M059J (cell line): ENCODE results near the gene CDH4. TPM values are rescaled to one million over a fixed set of nuclear protein-coding genes. Genes with fewer than 3 reads are reported as not detected.

Source experiments
- DNase-seq: peaks from one replicate; pipeline ENCODE4 v3.0.0-alpha.2; 2012; ENCODE audit warnings: low read depth
- total RNA-seq: library from RNA; depleted of rRNA; stranded (reverse); fragments of >200 nt; shearing (Covaris generic); gene quantifications from 2 replicates; pipeline ENCODE4 v1.2.3, GENCODE V29; 2014

The CDH4 gene
- total RNA-seq, 1 experiment from 2014 or later = 7.8 TPM

GRCh38 chr20:61895016-61895415 lies 643.0 kb downstream of the CDH4 start:
- peak; percentile 72 for DNase-seq

DNA sequence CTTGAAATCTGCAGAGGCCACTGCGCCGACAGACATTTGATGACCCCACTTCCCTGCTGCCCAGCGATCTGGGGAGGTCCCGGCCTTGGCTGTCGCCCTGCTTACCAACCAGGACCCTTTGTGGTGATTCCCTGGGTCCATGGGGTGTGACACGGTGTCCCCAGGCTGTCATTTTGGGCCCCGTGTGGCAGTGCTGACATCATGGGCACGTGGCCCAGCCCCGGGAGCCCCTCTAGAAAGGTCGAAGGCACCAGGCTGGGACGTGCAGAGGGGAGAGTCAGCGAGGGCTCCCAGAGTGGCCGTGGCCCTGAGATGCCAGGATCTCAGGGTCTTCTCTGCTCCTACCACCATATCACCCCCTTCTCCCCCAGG lies 643.6 kb downstream of the CDH4 start:
- DNase-seq = no peak

DNA sequence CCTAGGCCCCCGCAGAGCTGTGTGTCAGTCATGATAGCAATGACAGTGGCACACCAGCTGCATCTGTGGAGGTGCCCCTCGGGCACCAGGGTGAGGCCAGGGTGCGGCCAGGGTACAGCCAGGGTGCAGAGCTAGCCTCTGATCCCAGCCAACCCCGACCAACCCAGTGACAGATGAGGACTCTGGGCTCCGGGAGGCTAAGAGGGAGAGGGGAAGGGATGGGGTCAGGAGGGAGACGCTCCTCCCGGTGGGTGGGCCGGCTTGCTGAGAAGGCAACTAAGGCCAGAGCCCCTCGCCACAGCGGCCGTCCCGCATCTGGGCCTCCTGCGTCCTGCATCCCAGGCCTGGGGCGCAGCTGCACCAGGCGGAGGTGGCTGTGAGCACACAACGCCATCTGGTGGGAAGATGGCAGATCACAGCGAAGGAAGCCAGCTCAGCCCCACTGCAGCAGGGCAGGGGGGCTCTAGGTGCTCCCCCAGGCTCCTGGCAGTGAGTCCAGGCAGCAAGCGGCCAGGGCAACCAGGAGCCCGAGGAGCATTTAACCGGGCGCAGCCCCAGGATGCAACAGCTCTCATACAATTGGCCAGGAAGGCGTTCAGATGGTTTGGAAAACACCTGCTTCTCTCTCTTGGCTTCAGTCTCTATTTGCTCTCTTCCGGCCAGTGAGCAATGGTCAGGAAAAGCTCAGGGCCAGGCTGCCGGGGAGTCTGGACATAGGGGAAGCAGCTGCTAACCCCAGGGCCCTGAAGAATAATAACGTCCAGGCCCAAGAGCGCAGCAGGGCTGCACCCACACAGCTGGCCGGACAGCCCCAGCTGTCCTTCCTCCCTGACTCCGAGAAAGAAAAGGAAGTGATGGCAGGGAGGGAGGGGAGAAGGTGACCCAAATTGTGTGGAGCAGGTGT lies 644.2 kb downstream of the CDH4 start:
- DNase-seq = peak; percentile 43

GRCh38 chr20:61897401-61898295 lies 645.6 kb downstream of the CDH4 start:
- DNase-seq = no peak

DNA sequence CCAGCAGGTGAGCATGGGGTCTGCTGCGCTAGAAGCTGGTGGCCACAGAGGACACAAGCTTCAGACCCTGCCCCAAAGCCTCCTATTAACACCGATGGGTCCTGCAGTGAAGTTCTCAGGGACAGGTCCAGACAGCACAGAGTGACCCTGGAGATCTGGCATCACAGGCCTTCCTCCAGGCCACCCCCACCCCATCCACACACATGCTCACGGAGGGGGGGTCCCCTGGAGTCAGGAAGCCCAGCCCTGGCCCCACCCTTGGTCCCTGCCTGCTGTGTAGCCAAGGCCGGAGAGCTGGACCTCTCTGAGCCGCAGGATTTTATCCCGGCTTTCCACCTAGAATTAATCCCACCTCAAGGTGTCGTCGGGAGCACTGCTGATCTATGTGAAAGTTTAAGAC lies 646.3 kb downstream of the CDH4 start:
- no peak for DNase-seq

GRCh38 chr20:61900011-61900944 lies 648.2 kb downstream of the CDH4 start:
- peak; percentile 18 for DNase-seq

DNA sequence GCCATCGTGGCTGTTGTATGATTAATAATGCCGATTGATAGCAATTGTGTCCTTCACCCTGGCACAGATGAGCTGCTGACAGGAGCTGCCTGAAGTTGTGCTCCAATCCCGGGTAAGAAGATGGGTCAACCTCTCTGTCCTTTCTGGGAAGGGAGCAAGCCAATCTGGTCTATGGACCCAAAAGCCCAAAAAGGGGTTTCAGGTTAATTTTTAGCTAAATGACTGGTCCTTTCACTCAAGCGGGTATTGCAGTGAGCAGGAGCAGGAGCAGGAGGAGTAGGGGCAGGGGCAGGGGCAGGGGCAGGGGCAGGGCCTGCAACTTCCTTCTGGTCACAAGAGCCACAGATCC lies 648.9 kb downstream of the CDH4 start:
- DNase-seq = no peak

GRCh38 chr20:61901392-61902220 lies 649.5 kb downstream of the CDH4 start:
- peak; percentile 57 for DNase-seq

- no peak for DNase-seq
Measured at GRCh38 chr20:61902221-61902869, 650.3 kb downstream of the CDH4 start.

DNA sequence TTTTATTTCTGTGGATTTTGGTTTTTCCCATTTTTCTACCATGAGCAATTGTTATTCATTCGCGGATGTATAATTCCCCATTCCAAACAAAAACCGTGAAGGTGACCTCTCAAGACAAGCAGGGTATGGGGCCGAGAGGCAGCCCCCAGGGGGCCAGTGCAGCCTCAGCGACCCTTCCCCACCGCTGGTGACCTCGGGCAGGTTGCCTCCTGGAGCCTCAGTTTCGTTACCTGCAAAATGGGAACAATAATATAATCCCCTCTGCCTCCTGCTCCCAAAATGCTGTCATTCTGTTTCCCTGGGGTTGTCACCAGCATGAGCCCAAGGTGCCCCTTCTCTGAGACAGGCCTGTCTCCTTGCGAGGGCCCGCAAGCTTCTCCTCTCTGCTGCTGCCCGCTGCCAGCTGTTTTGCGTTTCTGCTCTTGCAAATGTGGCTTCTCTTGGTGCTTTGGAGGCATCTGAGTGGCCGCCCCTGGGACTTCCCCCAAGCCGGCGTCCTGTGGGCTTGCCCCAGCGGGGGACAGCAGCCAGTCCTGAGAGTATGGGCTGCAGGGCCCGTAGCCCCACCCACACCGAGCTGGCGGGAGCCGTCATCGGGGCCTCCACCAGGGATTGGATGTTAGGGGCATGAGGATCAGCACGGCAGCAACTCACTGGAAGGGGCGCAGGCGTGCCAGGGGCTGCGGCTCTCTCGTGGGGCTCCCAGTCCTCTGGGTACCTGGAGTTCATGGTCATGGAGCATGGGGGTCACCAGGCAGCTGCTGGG lies 651.7 kb downstream of the CDH4 start:
- no peak for DNase-seq

GRCh38 chr20:61904456-61904855 lies 652.4 kb downstream of the CDH4 start:
- no peak for DNase-seq

- no peak for DNase-seq
Measured at GRCh38 chr20:61905781-61906523, 653.9 kb downstream of the CDH4 start.

DNA sequence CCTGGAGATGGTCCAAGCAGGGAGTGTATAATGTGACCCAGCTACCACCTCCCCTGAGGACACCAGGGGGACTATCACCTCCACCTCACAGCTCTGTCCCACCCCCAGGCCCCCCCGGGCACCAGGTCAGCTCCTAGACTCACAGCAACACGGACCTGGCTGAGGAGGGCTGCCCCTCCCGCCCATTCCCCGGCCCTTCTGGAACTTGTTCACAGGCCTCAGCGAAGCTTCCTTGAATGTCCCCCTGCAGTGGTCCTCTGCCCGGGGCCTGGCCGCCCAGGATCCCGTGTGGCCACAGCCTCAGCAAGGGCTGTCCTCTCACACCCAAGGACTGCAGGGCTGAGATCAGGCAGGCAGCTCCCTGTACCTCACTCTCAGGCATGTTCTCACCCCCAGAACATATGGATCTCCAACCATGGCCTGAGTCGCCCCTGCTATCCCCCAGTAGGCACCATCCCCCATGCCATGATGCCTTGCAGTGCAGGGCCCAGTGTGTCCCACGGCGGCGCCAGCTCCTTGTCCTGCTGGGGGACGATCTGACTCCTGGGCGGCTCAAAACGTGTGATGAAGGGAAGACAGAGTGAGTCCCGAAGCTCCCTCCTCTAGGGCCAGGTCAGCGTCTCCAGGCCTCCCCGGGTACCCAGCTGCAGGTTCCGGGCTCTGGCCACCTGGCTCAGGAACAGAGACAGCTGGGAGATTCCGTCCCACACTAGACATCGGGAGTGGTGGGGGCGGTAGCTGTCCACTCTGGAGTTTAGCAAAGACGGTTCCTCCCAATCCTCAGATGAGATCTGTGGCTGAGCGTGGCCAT lies 655.2 kb downstream of the CDH4 start:
- DNase-seq = no peak

DNA sequence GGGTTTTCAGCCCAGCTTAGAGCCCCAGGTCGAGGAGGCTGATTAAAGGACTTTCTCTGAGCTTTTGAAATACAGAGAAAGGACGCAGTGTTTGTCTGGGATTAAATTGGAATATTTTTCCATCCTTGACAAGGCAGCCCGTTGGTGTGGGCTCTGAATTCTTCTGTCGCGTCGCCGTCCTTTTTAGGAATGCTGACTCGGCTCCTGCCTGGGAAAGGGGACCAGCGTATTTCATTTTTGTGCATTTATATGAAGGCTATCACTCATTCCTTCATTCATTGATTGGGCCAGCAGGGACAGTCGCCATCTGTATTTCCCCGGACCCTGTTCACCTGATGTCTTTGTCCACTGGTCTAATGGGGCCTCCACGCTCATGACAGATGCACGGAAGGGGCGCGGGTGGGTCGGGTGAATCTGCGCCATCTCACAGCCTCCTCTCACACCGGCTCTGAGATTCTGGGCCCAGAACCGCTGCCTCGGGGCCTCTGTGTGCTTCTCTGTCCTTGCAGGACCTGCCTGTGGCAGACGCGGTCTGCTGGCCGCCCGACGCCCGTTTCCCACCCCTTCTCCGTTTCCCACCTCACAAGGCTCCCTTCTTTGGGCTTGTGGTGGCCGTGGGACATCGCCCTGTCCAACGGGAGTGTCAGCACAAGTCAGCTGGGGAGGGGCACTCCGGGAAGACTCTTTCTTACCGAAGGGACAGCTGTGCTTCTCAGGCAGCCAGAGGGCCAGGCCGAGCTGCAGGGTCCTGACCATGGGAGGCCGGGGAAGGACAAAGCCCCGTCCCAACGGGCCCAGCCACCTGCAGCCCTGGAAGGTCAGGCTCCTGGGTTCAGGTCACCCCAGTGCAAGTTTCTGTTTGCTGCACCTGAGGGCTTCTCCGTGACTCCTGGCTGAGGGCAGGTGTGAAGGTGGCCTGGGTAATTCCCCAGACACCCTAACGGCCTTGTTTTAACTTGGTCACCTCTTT lies 656.3 kb downstream of the CDH4 start:
- DNase-seq = no peak

GRCh38 chr20:61909028-61909427 lies 657.0 kb downstream of the CDH4 start:
- no peak for DNase-seq

DNA sequence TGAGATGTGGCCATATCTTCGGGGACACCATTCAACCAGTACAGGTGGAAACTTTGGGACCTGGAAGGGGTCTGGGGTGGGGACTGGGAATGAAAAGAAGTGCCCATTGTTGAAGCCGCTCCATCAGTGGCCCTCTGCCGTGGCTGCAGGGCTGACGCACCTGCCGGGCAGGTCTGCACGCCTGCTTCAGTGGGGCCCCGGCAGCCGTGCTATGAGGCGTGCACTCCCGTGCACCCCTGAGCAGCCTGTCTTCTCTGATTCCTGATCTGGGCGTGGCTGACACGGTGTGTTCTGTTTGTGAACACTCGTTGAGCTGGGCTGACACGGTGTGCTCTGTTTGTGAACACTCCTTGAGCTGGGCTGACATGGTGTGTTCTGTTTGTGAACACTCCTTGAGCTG lies 657.8 kb downstream of the CDH4 start:
- DNase-seq = no peak

- DNase-seq = no peak
Measured at GRCh38 chr20:61911824-61912223, 659.8 kb downstream of the CDH4 start.
